Sigmoid colon (tissue), 7 donors: ENCODE results near the gene HLA-DQA2. TPM values are rescaled to one million over a fixed set of nuclear protein-coding genes. Genes with fewer than 3 reads are reported as not detected.
"Not testable (repeated sequence)": the region's sequence is repeated elsewhere in the genome, so short reads cannot be mapped to it uniquely, and the experiment has no call there.

Experiments
- DNase-seq: peaks from one replicate; pipeline ENCODE4 v3.0.0-alpha.2; 2019
- H3K27ac ChIP-seq, 4 donors: fragments of 200-600 bp; sonication (generic); one replicate each; pipeline ENCODE4 v1.5.1; 2016 to 2019; ENCODE audit warnings: mild to moderate bottlenecking in 1 of 4
- H3K27me3 ChIP-seq, 3 donors: fragments of 200-600 bp; sonication (generic); one replicate each; pipeline ENCODE4 v1.5.1; 2019; ENCODE audit warnings: mild to moderate bottlenecking in 1 of 3
- H3K36me3 ChIP-seq, 4 donors: fragments of 200-600 bp; sonication (generic); one replicate each; pipeline ENCODE4 v1.5.1; 2016 to 2019
- H3K4me1 ChIP-seq, 4 donors: fragments of 200-600 bp; sonication (generic); one replicate each; pipeline ENCODE4 v1.5.1; 2017 to 2019
- H3K4me3 ChIP-seq, 4 donors: fragments of 200-600 bp; sonication (generic); one replicate each; pipeline ENCODE4 v1.5.1; 2017 to 2019; ENCODE audit warnings: mild to moderate bottlenecking in 2 of 4, moderate library complexity in 1 of 4
- H3K9me3 ChIP-seq, 4 donors: fragments of 200-600 bp in 3 of 4; sonication (generic) in 3 of 4; one replicate each; pipeline versions ENCODE4 v1.5.1 to v1.6.1; 2013 to 2019
- CTCF ChIP-seq, 4 experiments: fragments of 450-650 bp in 3 of 4; fragments of 200-600 bp in 1 of 4; IDR thresholded peaks; one replicate each; pipeline ENCODE4 v1.5.1; 2016 to 2019; ENCODE audit warnings: antibody characterized with exemption in 4 of 4, mild to moderate bottlenecking in 3 of 4, moderate library complexity in 2 of 4
- EP300 ChIP-seq, 4 donors: sonication (generic); formaldehyde crosslinking; IDR thresholded peaks; one replicate each; pipeline ENCODE4 v1.6.1; 2017; ENCODE audit warnings: antibody characterized with exemption in 4 of 4
- POLR2A ChIP-seq, 2 donors: fragments of 450-650 bp; IDR thresholded peaks; one replicate each; pipeline ENCODE4 v1.6.1; 2016; ENCODE audit warnings: antibody characterized with exemption in 2 of 2, mild to moderate bottlenecking in 2 of 2, moderate library complexity in 2 of 2
- POLR2AphosphoS5 ChIP-seq, 4 donors: sonication (generic); formaldehyde crosslinking; IDR thresholded peaks; one replicate each; pipeline ENCODE4 v1.6.1; 2017; ENCODE audit warnings: antibody characterized with exemption in 4 of 4
- WGBS, 2 donors: extraction: QIAGEN DNeasy Blood & Tissue Kit; methylation state at CpG; one replicate each; pipeline ENCODE4 v1.1.7; 2013; 5-methylcytosine and 5-hydroxymethylcytosine counted together
- intact Hi-C: fragments of 100-400 bp; cut with DNase I; formaldehyde crosslinking; loops from one replicate; pipeline ENCODE4 v1.15.1; 2023
- polyA plus RNA-seq, 3 donors: library from polyadenylated mRNA; stranded (reverse); fragments of 200-250 nt; gene quantifications; one replicate each; pipeline ENCODE4 v1.2.3, GENCODE V29; 2013
- total RNA-seq, 4 donors: library from RNA; depleted of rRNA; stranded (reverse); fragments of >200 nt; gene quantifications; one replicate each; pipeline ENCODE4 v1.1.0, GENCODE V29; 2016
- donor health status: healthy with polysubstance abuse.
- donor health status: Bipolar disorder and iron deficiency.
- donor health status: healthy.

Gene HLA-DQA2
- total and polyA plus RNA-seq, 7 donors = 0.17 to 1.7 (median 0.75) TPM; not detected in 3

- H3K36me3 ChIP-seq = no peaks in the 10 kb centered on the region
- peaks cover 0 to 28% (median 0%) of the 10 kb centered on the region in 3 donors for H3K27me3 ChIP-seq
- DNase-seq = no peak
- TF ChIP-seq POLR2AphosphoS5 (IDR thresholded peaks at IDR 0.05) = no peak
- no peak for TF ChIP-seq CTCF (IDR thresholded peaks at IDR 0.05)
- no peak for TF ChIP-seq EP300 (IDR thresholded peaks at IDR 0.05)
- no peak for TF ChIP-seq POLR2A (IDR thresholded peaks at IDR 0.05)
- 51 to 55% methylated on average over 4 of the region's 4 CpGs for WGBS, 2 donors
- no peak overlapping the region for H3K4me3 ChIP-seq
- intact Hi-C loops = loop anchor here (5.0 to 10.0 kb wide), 2 partner anchors 271 to 459 kb away; no protein-coding TSS in a partner anchor
- no peaks in the 10 kb centered on the region for H3K4me1 ChIP-seq
- H3K9me3 ChIP-seq = no peaks in the 10 kb centered on the region
- H3K27ac ChIP-seq = no peak overlapping the region
These were observed 37.8 kb upstream of the HLA-DQA2 start for GRCh38 chr6:32703347-32703746.

- WGBS, 2 donors = 84 to 87% methylated on average over 3 of the region's 3 CpGs
- H3K4me3 ChIP-seq, H3K36me3 ChIP-seq, DNase-seq, H3K4me1 ChIP-seq, H3K27ac ChIP-seq, H3K9me3 ChIP-seq: not testable (repeated sequence)
- intact Hi-C loops = loop anchor here (10.0 kb wide), 1 partner anchor 460 kb away; no protein-coding TSS in a partner anchor
- H3K27me3 ChIP-seq = peaks cover 0 to 20% (median 0%) of the 10 kb centered on the region in 3 donors
These were observed 36.0 kb upstream of the HLA-DQA2 start for GRCh38 chr6:32705164-32705563.

DNA sequence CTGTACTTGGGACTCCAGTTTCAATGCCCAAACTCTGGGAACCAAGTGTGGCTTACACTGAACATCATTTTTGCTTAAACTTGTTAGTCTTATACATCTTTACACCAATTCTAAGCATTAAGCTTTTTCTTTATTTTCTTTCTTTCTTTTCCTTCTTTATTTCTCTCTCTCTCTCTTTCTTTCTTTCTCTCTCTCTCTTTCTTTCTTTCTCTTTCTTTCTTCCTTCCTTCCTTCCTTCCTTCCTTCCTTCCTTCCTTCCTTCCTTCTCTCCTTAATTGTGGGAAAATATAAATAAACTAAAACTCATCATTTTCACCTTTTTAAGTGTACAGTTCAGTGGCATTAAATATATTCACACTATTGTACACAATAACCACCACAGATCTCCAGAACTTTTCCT lies 31.6 kb upstream of the HLA-DQA2 start:
- Histone ChIP-seq H3K4me3 (no peak overlapping the region), H3K4me1 (no peaks in the 10 kb centered on the region), H3K27me3 (no peaks in the 10 kb centered on the region), H3K36me3 (no peaks in the 10 kb centered on the region), H3K27ac (no peak overlapping the region), H3K9me3 (no peaks in the 10 kb centered on the region)
- TF ChIP-seq POLR2A (IDR thresholded peaks at IDR 0.05) (no peak), CTCF (IDR thresholded peaks at IDR 0.05) (no peak), EP300 (IDR thresholded peaks at IDR 0.05) (no peak), POLR2AphosphoS5 (IDR thresholded peaks at IDR 0.05) (no peak)
- no peak for DNase-seq
- intact Hi-C loops = loop anchor here (10.0 kb wide), 1 partner anchor 465 kb away; no protein-coding TSS in a partner anchor

GRCh38 chr6:32713241-32713640 lies 27.9 kb upstream of the HLA-DQA2 start:
- peaks cover 0 to 2% (median 0%) of the 10 kb centered on the region in 3 donors for H3K27me3 ChIP-seq
- intact Hi-C loops = no loop called here
- no peaks in the 10 kb centered on the region for H3K36me3 ChIP-seq
- no peaks in the 10 kb centered on the region for H3K9me3 ChIP-seq
- no peak overlapping the region for H3K4me3 ChIP-seq
- H3K27ac ChIP-seq = no peak overlapping the region
- TF ChIP-seq CTCF (IDR thresholded peaks at IDR 0.05) = no peak
- TF ChIP-seq POLR2AphosphoS5 (IDR thresholded peaks at IDR 0.05) = no peak
- no peak for TF ChIP-seq EP300 (IDR thresholded peaks at IDR 0.05)
- no peak for TF ChIP-seq POLR2A (IDR thresholded peaks at IDR 0.05)
- DNase-seq = no peak
- no peaks in the 10 kb centered on the region for H3K4me1 ChIP-seq

DNA sequence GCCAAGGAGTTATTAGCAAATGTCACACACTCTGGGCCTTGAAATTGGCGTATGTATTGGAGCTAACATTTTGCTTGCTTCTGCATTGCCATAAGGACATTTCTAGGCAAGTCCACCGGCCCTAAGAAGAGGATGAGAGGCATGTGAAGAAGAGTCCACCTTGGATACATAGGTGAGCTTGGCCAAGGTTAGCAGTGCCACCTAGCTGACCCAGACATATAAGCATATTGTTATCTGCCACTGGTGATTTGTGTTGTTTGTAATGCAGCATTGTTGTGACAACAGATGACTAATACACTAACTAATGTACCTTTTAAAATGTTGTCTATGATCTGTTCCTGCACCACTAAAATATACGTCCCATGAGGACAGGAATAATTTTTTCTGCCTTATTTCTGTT lies 24.8 kb upstream of the HLA-DQA2 start:
- no peak for DNase-seq
- Histone ChIP-seq H3K9me3 (no peaks in the 10 kb centered on the region), H3K4me3 (no peak overlapping the region), H3K4me1 (no peaks in the 10 kb centered on the region), H3K27me3 (peaks cover 0 to 2% (median 0%) of the 10 kb centered on the region in 3 donors), H3K27ac (no peak overlapping the region), H3K36me3 (no peaks in the 10 kb centered on the region)
- intact Hi-C loops = no loop called here
- WGBS, 2 donors = 92 to 94% methylated on average over 3 of the region's 3 CpGs
- TF ChIP-seq CTCF (IDR thresholded peaks at IDR 0.05) (no peak), POLR2AphosphoS5 (IDR thresholded peaks at IDR 0.05) (no peak), EP300 (IDR thresholded peaks at IDR 0.05) (no peak)
